IPS DF 19.7 (cell line): ENCODE measurements around the gene PRKCE.
"Not testable (repeated sequence)": the region's sequence is repeated elsewhere in the genome, so short reads cannot be mapped to it uniquely, and the experiment has no call there.

Experiments
- DNase-seq: peaks from one replicate; pipeline ENCODE4 v3.0.0-alpha.2; 2013; ENCODE audit warnings: low read depth, low spot score

Gene PRKCE

DNA sequence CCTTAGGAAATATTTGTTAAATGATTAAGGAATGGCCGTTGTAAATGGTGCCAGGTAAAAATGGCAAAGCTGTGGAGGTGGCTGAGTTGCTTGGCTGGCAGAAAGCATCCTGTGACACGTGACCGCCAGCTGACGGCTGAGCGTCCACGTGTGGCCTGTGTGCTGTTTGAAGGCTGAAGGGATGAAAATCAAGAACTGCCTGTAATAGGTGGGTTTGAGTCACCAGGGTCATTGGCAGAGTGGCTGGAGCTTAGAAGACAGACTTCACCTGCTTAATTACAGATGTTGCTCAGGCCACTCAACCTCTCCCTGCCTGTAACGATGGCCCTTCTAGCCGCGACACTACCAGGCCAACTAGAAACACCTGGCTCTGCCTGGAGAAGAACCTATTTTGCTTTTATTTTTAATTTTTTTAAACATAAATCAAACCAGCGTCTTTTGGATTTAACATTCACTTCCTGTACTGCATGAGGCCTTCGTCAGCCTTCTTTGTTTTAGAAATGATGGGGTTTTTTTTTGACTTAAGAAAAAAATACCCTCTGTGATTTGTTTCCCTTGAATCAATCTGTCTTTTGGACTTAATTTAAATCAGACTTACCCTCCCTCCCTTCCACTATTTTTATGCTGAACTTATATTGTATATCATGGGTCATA is 206.5 kb downstream of the PRKCE start:
- no peak for DNase-seq

GRCh38 chr2:45858872-45859271 is 207.4 kb downstream of the PRKCE start:
- not testable (repeated sequence) for DNase-seq

DNA sequence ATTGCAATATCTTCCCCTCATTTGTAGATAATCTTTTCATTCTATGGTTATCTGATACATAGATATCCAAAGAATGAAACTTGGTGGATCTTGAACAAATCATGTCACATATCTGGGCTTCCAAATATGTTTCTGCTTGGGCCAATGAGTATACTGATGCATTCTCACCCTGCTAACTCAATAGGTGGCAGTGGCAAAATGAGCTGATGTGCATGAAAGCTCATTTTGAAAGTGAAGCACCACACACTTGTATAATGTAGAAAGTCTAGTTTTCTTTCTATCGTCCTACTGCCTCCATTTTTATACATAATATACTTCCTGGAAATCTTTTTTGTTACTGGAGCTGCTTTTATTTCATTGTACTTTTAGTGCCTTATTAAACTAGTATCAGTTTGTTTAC is 208.2 kb downstream of the PRKCE start:
- no peak for DNase-seq

DNA sequence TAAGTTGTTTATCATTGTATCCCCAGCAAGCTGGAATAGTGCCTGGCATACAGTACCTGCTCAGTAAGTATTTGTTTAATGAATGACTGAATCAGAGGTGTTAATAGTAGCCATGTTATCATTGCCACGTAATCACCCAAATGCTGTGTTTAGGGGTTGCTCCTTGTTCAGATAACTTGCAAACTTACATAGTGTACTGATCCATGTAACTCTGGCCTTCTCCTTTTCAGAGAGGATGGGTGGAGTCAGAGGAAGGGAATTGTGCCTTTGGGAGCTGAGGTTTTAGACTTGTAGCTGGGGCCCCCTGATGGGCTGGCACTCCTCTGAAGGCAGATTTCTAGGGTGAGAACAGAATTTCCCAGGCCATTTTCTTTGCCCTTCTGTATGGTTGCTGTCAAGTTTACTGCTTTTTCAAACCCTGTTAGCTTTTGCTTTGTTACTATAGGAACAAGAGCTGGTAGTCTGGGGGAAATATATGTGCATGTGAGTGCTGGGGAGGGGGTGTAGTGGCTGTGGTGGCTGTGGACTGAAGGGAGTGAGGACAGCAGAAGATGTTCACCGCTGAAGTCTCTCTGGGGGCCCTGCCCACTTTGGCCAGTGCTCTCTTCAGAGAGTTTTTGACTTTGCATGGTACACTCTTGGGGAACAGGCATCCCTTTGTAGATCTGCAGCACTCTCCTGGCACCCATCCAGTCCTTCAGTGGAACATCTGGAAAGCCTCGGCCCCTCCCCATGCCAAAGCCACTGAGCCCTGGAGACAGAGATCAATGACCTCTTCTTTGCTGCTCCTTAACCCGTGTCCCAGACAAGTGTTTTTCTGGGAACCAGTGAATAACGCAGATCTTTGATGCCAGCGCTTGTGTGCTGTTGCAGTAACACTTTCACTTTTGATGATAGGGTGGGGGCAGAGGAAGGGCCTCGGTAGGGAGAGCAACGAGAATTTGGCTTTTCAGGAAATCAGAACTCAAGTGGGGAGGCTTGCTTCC is 209.0 kb downstream of the PRKCE start:
- DNase-seq = no peak

DNA sequence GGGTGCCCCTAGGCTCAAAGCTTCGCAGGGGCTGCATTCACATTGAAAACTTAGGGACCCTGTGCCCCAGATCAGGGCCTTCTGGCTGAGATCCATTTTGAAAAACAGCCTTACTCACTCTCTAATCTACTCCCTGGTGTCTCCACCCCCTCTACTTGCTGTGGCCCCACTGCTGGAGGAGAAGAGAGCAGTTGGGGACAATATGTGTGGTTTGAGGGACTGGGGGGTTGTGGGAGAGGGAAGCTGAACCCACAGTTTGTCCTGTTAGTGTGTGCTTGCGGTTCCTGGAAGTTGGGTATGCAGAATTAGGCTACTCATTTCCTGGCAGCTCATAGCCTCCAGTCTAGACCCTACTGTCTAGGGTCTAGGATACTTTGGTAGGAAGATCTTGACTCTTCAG is 211.4 kb downstream of the PRKCE start:
- no peak for DNase-seq

DNA sequence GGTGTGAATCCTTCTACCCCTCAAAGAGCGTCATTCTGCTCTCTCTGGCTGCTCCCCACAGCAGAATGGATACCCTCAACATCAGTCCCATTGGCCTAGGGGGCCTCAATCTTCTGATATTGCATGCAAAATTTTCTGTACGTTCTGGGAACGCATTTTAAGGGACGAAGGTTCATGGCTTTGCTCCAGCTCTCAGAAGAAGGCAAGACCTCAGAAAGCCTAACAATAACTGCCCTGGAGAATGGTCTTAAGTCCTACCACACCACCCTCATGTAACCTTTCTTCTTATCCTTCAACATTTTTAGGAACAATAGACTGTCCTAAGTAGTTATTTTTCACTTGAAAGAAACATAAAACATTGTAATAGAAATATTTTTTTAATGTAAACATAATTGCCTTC is 212.6 kb downstream of the PRKCE start:
- DNase-seq = no peak

GRCh38 chr2:45867349-45867748 is 215.9 kb downstream of the PRKCE start:
- DNase-seq = no peak

DNA sequence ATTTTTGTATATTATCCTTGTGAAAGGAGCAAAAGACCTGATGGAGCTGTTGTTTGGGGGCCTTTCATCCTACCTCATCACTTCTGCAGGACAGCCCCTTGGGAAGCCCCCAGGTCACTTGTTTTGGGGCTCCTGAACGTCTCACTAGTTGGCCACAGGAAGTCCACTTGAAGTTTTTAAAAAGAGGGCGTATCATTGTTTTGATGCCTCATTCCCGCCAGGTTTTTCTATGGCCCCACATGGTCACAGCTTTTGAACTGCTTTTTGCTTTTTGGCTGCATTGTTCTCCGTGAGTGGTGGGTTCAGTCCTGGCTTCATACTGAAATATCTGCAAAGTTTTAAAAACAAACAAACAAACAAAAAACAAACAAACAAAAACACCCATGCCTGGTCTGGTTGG is 216.3 kb downstream of the PRKCE start:
- no peak for DNase-seq

DNA sequence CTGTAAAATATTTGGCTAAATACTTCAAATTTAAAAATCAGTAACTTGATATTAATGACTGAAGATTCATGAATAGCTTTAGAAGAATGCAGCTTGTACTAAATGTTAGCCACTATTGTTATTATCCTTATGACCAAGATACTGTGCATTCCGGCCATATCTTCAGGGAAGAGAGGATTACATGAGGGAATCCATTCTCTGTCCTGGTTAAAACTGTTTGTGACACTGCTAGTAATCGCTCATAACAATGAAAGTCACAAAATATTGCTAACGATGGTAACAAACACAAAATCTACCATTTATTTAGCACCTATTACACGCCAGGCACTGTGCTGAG is 217.7 kb downstream of the PRKCE start:
- no peak for DNase-seq

DNA sequence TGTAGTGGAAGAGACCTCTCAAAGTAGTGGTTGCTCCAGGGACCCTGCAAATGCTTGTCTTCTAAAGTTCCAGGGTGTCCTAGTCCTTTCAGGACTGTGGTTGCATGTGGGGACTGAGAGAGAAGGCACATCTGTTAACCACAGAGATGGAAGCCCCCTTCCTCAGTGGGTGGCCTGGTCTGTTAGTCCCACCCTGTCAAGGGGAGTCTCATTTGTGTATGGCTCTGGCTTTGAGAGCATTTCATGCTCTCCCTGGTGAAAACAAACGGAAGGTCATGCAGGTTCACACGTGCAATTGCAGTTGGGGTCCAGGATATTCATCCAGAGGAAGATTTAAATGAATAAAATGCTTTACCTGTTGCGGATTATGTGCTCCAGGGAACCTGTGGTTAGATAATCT is 219.6 kb downstream of the PRKCE start:
- DNase-seq = no peak

- DNase-seq = no peak
These were observed 220.1 kb downstream of the PRKCE start for GRCh38 chr2:45871541-45871940.

DNA sequence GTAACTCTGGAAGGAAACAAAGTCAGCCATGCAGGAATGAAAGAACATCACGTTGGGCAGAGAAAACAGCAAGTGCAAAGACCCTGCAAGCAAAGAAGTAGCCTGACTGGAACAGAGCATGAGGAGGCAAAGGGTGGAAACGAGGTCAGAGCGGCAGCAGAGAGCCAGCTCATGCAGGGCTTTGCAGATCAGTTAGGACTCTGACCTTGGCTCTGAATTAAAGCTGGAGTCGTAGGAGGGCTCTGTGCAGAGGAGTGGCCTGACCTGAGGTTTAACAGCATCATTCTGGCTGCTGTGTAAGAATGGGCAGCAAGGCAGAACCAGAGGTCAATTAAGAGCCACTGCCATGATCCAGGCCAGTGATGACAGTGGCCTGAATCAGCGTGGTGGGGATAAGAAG is 220.7 kb downstream of the PRKCE start:
- no peak for DNase-seq

GRCh38 chr2:45874344-45874743 is 222.9 kb downstream of the PRKCE start:
- no peak for DNase-seq

DNA sequence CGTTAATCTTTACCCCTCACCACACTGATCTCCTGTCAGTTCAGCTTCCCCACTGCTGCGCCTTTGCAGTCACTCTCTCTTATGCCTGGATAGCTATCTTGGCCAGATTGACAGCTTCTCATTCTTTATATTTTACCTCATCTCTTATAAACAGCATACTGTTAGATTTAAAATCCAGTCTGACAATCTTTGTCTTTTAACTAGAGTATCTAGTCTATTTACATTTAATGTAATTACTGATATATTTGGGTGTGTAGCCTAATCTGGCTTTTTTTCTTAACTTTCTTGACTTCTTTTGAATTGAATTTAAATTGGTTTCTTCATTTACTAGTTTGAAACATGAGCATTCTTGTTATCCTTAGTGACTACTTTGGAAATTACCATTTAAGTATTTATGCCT is 225.1 kb downstream of the PRKCE start:
- no peak for DNase-seq

- no peak for DNase-seq
These were observed 227.9 kb downstream of the PRKCE start for GRCh38 chr2:45879406-45879805.

DNA sequence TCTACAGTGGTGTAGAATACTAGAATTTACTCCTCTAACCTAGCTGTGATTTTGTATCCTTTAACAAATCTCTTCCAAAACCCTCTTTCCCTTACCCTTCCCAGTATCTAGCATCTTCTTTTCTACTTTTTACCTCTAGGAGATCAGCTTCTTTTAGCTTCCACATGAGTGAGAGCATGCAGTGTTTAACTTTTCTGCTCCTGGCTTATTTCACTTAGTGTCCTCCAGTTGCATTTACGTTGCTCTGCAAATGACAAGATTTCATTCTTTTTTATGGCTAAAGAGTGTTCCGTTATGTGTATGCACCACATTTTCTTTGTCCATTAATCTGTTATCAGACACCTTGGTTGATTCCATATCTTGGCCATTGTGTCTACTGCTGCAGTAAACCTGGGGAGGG is 228.5 kb downstream of the PRKCE start:
- DNase-seq = no peak

DNA sequence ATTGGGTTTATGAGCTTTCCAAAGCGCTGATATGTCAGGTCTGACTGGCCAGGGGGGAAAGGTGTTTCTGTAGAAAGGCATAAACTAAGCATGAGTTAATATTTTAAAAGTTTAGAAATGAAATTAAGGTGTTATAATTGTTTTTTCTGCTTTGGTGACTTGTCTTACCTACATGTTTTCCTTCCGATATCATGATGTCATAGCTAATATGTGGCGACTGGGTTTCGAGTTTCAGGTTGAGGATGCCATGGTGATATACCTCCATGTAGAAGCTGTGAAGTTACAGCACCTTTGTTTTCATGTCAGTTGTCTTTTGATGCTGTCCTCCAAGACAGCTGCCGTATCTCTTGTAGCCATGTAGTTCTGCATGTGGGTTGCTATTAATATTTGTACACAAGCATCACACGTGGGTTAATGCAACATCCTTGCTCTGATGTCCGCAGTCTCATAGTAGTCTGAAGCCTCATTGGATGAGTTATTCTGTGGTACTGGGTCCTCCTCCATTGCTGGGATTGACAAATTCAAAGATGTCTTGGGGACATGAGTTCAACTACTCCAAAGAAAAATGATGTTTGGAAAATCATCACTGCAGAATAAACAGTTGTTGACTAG is 230.6 kb downstream of the PRKCE start:
- no peak for DNase-seq

- no peak for DNase-seq
These were observed 231.5 kb downstream of the PRKCE start for GRCh38 chr2:45882707-45883602.

- no peak for DNase-seq
These were observed 232.1 kb downstream of the PRKCE start for GRCh38 chr2:45883603-45884000.

DNA sequence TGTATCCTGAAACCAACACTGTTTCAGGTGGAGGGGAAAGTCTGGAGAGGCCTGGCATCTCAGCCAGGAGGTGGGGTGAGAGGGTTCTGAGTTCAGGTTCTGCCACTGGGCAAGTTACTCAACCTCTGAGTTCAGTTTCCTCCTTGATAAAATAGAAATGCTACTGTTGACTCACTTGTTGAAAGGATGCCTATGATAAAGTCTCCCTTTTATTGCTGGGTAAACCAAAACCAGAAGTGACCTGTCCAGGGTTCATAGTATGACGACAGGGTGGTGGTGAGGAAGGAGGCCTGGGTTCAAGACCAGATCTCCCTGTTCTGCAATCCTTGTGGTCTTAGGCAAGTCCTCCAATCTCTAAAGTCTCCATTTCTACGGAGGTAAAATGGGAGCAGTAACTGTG is 232.7 kb downstream of the PRKCE start:
- DNase-seq = no peak

GRCh38 chr2:45885171-45885621 is 233.7 kb downstream of the PRKCE start:
- DNase-seq = no peak
